Measurements from ENCODE around the gene NCOA7.

The NCOA7 gene

GRCh38 chr6:125863023-125863422 lies 72.3 kb downstream of the NCOA7 start:
- Mint-ChIP-seq H3K4me3 (no peak overlapping the region), H3K27ac (ENCODE audit: low read depth) (no peak overlapping the region), H3K27me3 (no peaks in the 10 kb centered on the region), H3K36me3 (ENCODE audit: insufficient read depth) (peaks cover 8% of the 10 kb centered on the region), H3K9me3 (no peaks in the 10 kb centered on the region), H3K4me1 (no peaks in the 10 kb centered on the region)
- no peak for DNase-seq (ENCODE audit: low spot score in 2 of 2)
- no peak for ATAC-seq (replicated peaks; ENCODE audit: extremely low read depth, poor library complexity, severe bottlenecking)

- H3K4me1 Mint-ChIP-seq, result peaks cover under 1% of the 10 kb centered on the region
- no peak overlapping the region for H3K27ac Mint-ChIP-seq (ENCODE audit: low read depth)
- ATAC-seq (replicated peaks; ENCODE audit: extremely low read depth, poor library complexity, severe bottlenecking) (no peak), DNase-seq (ENCODE audit: low spot score in 2 of 2) (no peak)
- no peaks in the 10 kb centered on the region for H3K9me3 Mint-ChIP-seq
- H3K4me3 Mint-ChIP-seq, result no peak overlapping the region
- no peaks in the 10 kb centered on the region for H3K27me3 Mint-ChIP-seq
- H3K36me3 Mint-ChIP-seq (ENCODE audit: insufficient read depth), result peaks cover 8% of the 10 kb centered on the region
Observed at GRCh38 chr6:125865015-125865414, 74.3 kb downstream of the NCOA7 start.

GRCh38 chr6:125866433-125866832 lies 75.7 kb downstream of the NCOA7 start:
- peaks cover 8% of the 10 kb centered on the region for H3K36me3 Mint-ChIP-seq (ENCODE audit: insufficient read depth)
- H3K4me3 Mint-ChIP-seq, result no peak overlapping the region
- H3K27me3 Mint-ChIP-seq, result no peaks in the 10 kb centered on the region
- ATAC-seq (replicated peaks; ENCODE audit: extremely low read depth, poor library complexity, severe bottlenecking), result no peak
- no peaks in the 10 kb centered on the region for H3K9me3 Mint-ChIP-seq
- DNase-seq (ENCODE audit: low spot score in 2 of 2), result no peak
- H3K27ac Mint-ChIP-seq (ENCODE audit: low read depth), result no peak overlapping the region
- H3K4me1 Mint-ChIP-seq, result peaks cover 4% of the 10 kb centered on the region

GRCh38 chr6:125867483-125867942 lies 76.8 kb downstream of the NCOA7 start:
- Mint-ChIP-seq H3K27me3 (no peaks in the 10 kb centered on the region), H3K4me1 (peaks cover 14% of the 10 kb centered on the region), H3K4me3 (no peak overlapping the region), H3K36me3 (ENCODE audit: insufficient read depth) (peaks cover 7% of the 10 kb centered on the region), H3K9me3 (no peaks in the 10 kb centered on the region), H3K27ac (ENCODE audit: low read depth) (no peak overlapping the region)
- DNase-seq (ENCODE audit: low spot score in 2 of 2) (no peak), ATAC-seq (replicated peaks; ENCODE audit: extremely low read depth, poor library complexity, severe bottlenecking) (no peak)

- Mint-ChIP-seq H3K4me3 (no peak overlapping the region), H3K4me1 (peaks cover 15% of the 10 kb centered on the region), H3K27me3 (no peaks in the 10 kb centered on the region), H3K36me3 (ENCODE audit: insufficient read depth) (peaks cover 5% of the 10 kb centered on the region), H3K27ac (ENCODE audit: low read depth) (no peak overlapping the region), H3K9me3 (no peaks in the 10 kb centered on the region)
- DNase-seq (ENCODE audit: low spot score in 2 of 2), result no peak
- no peak for ATAC-seq (replicated peaks; ENCODE audit: extremely low read depth, poor library complexity, severe bottlenecking)
Observed at GRCh38 chr6:125868252-125868651, 77.5 kb downstream of the NCOA7 start.

GRCh38 chr6:125868678-125869395 lies 78.1 kb downstream of the NCOA7 start:
- no peak overlapping the region for H3K27ac Mint-ChIP-seq (ENCODE audit: low read depth)
- H3K4me1 Mint-ChIP-seq, result peaks cover 15% of the 10 kb centered on the region
- no peak for ATAC-seq (replicated peaks; ENCODE audit: extremely low read depth, poor library complexity, severe bottlenecking)
- no peak for DNase-seq (ENCODE audit: low spot score in 2 of 2)
- H3K36me3 Mint-ChIP-seq (ENCODE audit: insufficient read depth), result peaks cover 5% of the 10 kb centered on the region
- no peaks in the 10 kb centered on the region for H3K9me3 Mint-ChIP-seq
- H3K27me3 Mint-ChIP-seq, result no peaks in the 10 kb centered on the region
- no peak overlapping the region for H3K4me3 Mint-ChIP-seq

GRCh38 chr6:125869427-125869826 lies 78.7 kb downstream of the NCOA7 start:
- no peak for DNase-seq (ENCODE audit: low spot score in 2 of 2)
- Mint-ChIP-seq H3K4me3 (no peak overlapping the region), H3K36me3 (ENCODE audit: insufficient read depth) (peaks cover 5% of the 10 kb centered on the region), H3K9me3 (no peaks in the 10 kb centered on the region), H3K4me1 (peaks cover 15% of the 10 kb centered on the region), H3K27me3 (no peaks in the 10 kb centered on the region), H3K27ac (ENCODE audit: low read depth) (no peak overlapping the region)
- ATAC-seq (replicated peaks; ENCODE audit: extremely low read depth, poor library complexity, severe bottlenecking), result no peak

- H3K36me3 Mint-ChIP-seq (ENCODE audit: insufficient read depth), result peaks cover 8% of the 10 kb centered on the region
- H3K4me1 Mint-ChIP-seq, result peaks cover 15% of the 10 kb centered on the region
- ATAC-seq (replicated peaks; ENCODE audit: extremely low read depth, poor library complexity, severe bottlenecking), result no peak
- DNase-seq (ENCODE audit: low spot score in 2 of 2), result no peak
- H3K27me3 Mint-ChIP-seq, result no peaks in the 10 kb centered on the region
- H3K4me3 Mint-ChIP-seq, result no peak overlapping the region
- no peaks in the 10 kb centered on the region for H3K9me3 Mint-ChIP-seq
- H3K27ac Mint-ChIP-seq (ENCODE audit: low read depth), result no peak overlapping the region
Observed at GRCh38 chr6:125871365-125871764, 80.6 kb downstream of the NCOA7 start.

- no peak for DNase-seq (ENCODE audit: low spot score in 2 of 2)
Observed at GRCh38 chr6:125872259-125872921, 81.6 kb downstream of the NCOA7 start.

GRCh38 chr6:125882243-125882642 lies 91.5 kb downstream of the NCOA7 start:
- H3K27me3 Mint-ChIP-seq, result no peaks in the 10 kb centered on the region

More at GRCh38 chr6:125872259-125872921, 81.6 kb downstream of the NCOA7 start:
- Mint-ChIP-seq H3K9me3 (no peaks in the 10 kb centered on the region), H3K36me3 (ENCODE audit: insufficient read depth) (peaks cover 6% of the 10 kb centered on the region), H3K27me3 (no peaks in the 10 kb centered on the region), H3K4me3 (no peak overlapping the region), H3K27ac (ENCODE audit: low read depth) (no peak overlapping the region), H3K4me1 (peaks cover 15% of the 10 kb centered on the region)
- no peak for ATAC-seq (replicated peaks; ENCODE audit: extremely low read depth, poor library complexity, severe bottlenecking)

GRCh38 chr6:125884634-125885371 lies 94.0 kb downstream of the NCOA7 start:
- no peaks in the 10 kb centered on the region for H3K9me3 Mint-ChIP-seq
- H3K4me1 Mint-ChIP-seq, result peaks cover 5% of the 10 kb centered on the region
- ATAC-seq (replicated peaks; ENCODE audit: extremely low read depth, poor library complexity, severe bottlenecking) (no peak), DNase-seq (ENCODE audit: low spot score in 2 of 2) (no peak)
- no peak overlapping the region for H3K27ac Mint-ChIP-seq (ENCODE audit: low read depth)
- H3K27me3 Mint-ChIP-seq, result no peaks in the 10 kb centered on the region
- no peak overlapping the region for H3K4me3 Mint-ChIP-seq
- H3K36me3 Mint-ChIP-seq (ENCODE audit: insufficient read depth), result peaks cover 47% of the 10 kb centered on the region

More at GRCh38 chr6:125882243-125882642, 91.5 kb downstream of the NCOA7 start:
- Mint-ChIP-seq H3K36me3 (ENCODE audit: insufficient read depth) (peaks cover 51% of the 10 kb centered on the region), H3K4me3 (no peak overlapping the region), H3K27ac (ENCODE audit: low read depth) (no peak overlapping the region), H3K9me3 (no peaks in the 10 kb centered on the region), H3K4me1 (no peaks in the 10 kb centered on the region)
- ATAC-seq (replicated peaks; ENCODE audit: extremely low read depth, poor library complexity, severe bottlenecking) (no peak), DNase-seq (ENCODE audit: low spot score in 2 of 2) (no peak)

GRCh38 chr6:125886021-125886420 lies 95.3 kb downstream of the NCOA7 start:
- DNase-seq (ENCODE audit: low spot score in 2 of 2) (no peak), ATAC-seq (replicated peaks; ENCODE audit: extremely low read depth, poor library complexity, severe bottlenecking) (no peak)
- no peaks in the 10 kb centered on the region for H3K27me3 Mint-ChIP-seq
- H3K9me3 Mint-ChIP-seq, result no peaks in the 10 kb centered on the region
- no peak overlapping the region for H3K4me3 Mint-ChIP-seq
- no peak overlapping the region for H3K27ac Mint-ChIP-seq (ENCODE audit: low read depth)
- H3K4me1 Mint-ChIP-seq, result peaks cover 5% of the 10 kb centered on the region
- peaks cover 45% of the 10 kb centered on the region for H3K36me3 Mint-ChIP-seq (ENCODE audit: insufficient read depth)
